Renal cortex interstitium (tissue), 11 donors: Measurements from ENCODE around the gene PDCD11. TPM values are rescaled to one million over a fixed set of nuclear protein-coding genes. Genes with fewer than 3 reads are reported as not detected.
A peak's percentile ranks its signal among the peaks of the same experiment; 100 is the strongest.

Experiments
- DNase-seq, 11 donors: peaks; one replicate each; pipeline ENCODE4 v3.0.0-alpha.2; 2013; ENCODE audit warnings: low read depth in 9 of 11, low spot score in 4 of 11; ENCODE audit errors: extremely low read depth in 1 of 11
- polyA plus RNA-seq, 3 donors: library from polyadenylated mRNA; unstranded; fragments of 120-200 nt; gene quantifications; one replicate each; pipeline ENCODE4 v1.2.1, GENCODE V29; 2013; ENCODE audit not compliant: insufficient read length in 3 of 3

Gene PDCD11
- polyA plus RNA-seq, 3 donors: 35.7 to 38.6 (median 36.7) TPM

DNA sequence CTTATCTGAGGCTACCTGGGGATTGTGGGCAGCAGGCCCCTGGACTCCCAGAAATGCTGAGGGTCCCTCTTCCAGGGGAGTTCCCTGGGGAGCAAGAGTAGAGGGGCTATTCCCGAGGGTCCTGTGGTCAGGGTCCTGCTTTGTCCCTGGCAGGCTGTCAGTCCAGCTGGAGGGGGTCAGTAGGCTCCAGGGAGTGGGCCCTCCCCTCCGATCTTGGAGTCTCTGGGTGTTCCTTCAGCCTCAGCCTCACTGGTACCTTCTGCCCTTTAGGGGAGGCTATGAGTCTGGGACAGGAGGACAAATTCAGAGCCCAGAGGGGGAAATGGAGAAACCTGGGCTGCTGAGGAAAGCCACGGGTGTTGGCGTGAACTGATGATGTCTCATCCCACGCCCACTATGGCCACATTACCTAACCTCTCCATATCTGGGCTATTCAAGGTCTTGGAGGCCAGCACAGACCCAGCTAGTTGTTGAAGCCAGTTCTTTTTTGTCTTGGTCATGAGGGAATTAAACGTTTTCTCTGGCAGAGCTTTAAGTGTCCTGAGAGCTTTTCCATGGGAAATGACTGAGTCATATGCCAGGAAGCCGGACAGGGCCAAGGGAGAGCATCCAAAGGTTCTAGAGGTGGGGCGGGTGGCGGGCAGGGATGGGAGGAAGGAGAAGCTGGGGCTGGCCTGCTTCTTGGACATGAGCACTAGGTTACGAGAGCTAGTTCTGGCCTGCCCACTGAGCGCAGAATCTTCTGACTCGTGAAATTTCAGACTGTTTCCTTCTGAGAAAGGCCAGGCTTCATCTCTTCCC, 49.5 kb downstream of the PDCD11 start:
- no peak for DNase-seq

DNA sequence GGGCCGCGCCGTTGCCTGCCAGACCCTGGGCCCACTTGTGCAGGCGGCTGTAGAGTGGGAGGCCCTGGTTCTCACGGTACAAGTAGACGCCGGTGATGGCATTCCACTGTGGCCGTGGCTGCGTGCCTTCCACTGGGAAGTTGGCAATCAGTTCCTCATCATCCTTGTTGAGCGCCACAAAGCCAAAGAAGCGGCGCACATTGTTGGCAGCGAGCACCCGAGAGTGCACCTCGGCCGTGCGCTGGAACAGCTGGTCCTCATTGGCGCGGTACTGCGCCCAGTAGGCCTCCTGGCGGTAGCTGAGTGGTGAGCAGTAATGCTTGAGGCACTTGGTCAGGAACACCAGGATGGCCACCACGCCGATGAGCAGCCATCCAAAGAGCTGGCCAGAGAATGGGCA, 50.8 kb downstream of the PDCD11 start:
- no peak for DNase-seq

DNA sequence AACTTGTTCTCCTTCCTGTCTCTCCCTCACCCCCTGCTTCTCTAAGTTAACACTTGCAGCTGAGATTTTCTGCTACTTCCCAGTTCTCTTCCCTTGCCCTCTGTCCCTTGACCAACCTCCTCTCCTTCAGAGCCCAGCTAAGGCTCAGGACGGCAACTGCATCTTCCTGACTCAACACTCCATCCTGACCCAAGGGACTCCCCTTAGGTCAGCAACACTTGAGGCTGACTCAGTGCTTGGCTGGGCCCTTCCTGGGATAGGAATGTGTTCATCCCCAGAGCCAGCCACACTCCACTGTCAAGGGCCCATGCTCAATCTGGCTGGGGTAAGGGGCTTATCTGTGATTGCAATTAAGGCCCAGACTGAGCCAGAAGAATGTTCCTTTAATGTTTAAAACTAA, 52.3 kb downstream of the PDCD11 start:
- DNase-seq: no peak

DNA sequence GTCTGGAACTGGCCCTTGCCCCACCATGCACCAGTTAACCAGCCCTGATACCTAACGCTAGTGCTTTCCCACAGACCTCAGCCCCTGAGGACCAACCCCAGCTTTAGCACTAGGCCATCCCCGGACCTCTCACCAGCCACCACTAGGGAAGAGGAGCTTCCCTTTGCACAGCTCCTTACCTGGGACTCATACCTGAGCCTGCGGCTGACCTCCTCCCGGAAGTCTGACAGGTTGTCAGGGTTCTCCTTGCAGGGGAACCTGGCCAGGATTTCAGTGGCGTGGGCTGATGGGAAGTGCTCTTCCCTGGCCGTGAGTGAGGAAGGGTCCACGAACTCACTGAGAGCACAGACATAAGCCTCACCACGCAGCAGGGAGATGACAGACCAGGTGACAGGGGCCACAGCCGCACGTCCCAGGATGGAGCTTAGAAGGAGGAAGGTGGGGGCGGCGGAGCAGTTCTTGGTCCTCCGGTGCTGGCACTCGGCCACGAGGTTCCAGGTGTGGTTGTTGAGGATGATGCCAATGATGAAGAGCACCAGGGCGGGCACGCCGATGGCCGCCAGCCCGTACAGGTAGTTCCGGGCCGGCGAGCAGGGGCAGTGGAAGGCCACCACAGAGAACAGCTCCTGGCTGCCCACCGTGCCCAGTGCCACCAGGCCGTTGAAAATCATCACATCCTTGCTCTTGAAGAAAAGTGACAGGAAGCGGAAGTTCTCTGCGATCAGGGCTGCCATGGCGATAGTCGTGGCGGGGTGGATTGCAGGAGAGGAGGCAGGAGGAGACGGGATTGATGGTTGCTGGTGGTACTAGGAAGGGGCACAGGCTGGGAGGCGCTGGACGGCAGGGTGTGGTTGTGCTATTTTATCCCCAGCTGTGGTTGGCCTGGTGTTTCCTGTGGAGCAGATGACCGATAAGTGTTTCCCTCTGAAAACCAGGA, 53.0 kb downstream of the PDCD11 start:
- no peak for DNase-seq

DNA sequence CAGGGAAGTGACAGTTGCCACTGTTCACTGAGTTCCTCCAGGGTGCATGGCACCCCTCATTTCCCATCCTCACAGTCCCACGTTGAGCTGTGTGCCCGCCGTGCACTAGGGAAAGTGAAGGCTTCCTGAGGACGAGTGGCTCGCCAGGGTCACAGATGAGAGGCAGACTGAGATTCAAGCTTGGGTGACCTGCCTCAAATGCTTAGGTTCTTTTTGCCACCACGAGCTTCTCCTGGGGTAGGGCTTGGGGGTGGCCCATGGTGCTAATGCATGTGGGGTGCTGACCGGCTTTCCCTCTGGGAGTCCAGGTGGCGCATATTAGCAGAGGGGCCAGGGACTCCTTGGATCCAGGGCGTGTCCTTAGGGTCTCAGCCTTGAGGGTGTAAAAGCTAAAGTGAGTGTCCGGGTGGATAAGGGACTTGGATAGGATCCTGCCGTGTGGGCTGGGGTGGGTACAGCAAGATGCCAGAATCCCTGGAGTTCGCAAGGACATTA, 53.8 kb downstream of the PDCD11 start:
- DNase-seq: no peak

DNA sequence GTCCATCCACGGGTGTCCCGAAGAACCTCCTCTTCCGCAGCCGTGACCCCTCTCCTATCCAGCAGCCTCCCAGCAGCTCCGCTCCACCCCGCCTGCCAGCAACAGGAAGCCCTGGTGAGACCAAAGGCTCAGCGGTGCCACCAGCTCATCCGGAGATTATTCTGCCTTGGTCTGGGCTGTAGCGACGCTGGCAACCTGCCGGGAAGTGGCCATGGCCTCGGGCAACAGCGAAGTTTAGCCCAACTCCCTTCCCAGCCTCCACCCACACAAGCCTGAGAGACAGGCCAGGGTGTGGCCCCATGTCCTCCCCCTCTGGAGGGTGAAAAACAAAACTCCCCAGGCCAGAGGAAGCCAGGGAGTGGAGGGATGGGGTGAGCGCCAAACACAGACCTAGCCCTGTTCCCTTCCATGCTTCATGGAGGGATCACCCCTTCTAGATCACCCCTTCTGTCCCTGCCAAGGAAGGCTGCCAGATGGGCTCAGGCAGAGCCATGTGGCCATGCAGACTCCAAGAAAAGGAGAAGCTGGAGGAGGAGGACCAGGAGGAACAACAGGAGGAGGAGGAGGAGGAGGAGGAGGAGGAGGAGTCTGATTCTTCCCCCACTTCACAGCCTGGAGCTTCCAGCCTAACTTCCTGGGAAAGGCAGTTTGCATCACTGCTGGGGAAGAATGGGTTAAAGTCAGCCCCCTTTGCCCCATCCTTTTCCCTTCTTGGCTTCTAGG, 54.8 kb downstream of the PDCD11 start:
- DNase-seq: no peak

DNA sequence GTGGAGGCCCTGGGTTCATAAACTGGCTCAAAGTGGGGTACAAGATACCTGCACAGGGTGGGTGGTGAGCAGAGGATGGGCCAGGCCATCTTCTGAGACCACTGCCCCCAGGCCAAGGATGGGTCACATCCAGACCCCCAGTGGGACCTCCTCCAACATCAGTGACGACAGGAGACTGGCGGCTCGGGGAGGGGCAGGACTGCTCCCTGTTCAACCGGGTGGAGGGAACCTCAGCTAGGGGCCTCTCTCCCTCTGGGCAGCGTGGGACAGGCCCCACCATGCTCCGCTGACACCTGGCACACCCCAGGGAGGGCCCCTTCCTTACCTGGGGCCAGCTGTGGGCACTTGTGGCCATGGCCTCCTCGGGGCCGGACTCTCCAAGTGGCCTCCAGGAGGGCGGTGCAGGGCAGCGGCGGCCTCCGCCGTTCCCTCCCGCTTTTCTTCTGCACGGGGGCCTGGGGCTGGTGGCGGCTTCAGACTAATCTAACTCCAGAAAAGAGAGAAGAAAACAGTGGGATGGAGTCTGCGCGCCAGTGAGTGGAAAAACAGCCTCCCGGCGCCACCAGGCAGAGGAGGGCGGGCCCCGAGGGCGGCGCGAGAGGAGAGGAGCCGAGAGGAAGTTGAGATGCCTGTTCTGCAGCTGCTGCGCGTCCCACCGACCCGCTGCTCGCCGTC, 55.5 kb downstream of the PDCD11 start, which contains the start of gene CALHM2:
TSS of gene CALHM2 (minus strand) at position 540 of the 675 bp plus-strand sequence. CDS start 2,429 bp downstream, outside the sequence.
- peak in 9 of 11 donors; percentile 31 to 67 (median 55) for DNase-seq

DNA sequence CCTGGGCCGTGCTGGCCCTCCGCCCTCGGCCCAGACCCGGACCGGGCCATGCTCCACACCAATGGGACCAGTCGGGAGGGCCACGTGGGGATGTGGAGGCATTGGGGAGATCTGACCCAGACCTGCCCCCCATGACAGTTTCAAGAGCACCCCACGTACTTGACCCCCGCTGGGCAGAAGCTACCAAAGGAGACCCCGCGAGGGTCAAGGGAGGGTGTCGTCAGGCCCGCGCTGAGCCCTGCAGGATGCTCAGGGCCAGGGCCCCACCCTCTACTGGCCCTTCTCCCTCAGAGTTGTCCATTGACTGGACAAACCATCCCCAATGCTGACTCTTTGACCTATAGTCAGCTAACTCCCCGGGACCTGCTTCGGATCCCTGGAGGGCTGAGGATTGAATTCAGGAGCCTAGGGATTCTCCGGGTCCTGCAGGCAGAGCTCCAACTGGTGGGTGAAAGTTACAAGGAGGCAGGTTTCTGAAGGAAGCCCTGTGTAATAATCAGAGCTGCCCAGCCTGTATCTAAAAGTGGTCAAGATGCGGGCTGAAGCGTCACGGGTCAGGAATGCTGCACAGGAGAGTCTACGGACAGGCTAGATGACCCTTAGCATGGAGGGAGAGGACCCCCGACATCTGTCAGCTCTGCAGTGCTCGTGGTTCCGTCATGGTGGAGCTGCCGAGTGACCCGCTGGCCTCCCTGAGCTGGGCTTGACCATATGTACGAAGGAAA, 56.2 kb downstream of the PDCD11 start:
- no peak for DNase-seq

DNA sequence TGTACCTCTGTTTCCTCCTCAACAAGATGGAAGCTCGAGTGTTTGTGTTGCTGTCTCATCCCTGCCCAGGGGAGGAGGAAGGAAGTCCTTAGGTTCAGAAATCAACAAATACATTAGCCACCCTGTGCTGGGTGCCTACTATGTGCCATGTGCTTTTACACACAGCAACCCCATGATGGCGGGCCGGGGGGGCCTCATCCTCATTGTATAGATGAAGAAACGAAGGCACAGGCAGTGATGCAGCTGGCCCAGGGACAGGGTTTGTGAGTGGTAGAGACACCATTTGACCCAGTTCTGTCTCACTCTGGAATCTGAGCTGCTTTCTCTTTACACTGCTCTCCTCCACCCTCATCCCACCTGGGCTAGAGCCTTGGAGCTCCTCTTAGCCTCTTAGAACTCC, 57.6 kb downstream of the PDCD11 start:
- DNase-seq: no peak

DNA sequence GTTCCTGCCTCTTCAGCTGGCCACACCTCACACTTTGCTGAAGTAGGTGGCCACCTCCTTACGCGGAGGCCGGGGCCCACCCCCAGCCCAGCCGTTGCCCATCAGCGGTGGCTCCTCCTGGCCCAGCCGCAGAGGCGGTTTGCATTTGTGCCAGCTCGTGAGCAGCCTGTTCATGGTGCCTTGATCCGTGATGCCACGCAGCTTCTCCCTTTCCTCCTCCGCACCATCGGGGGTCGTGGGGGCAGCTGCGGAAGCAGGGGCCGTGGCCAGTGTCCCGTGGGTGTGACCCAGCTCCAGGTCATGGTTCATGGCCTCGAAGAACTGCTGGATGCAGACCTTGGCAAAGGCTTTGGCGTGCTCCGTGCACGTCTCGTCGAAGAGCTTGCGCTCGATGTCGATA, 58.8 kb downstream of the PDCD11 start:
- DNase-seq: no peak

DNA sequence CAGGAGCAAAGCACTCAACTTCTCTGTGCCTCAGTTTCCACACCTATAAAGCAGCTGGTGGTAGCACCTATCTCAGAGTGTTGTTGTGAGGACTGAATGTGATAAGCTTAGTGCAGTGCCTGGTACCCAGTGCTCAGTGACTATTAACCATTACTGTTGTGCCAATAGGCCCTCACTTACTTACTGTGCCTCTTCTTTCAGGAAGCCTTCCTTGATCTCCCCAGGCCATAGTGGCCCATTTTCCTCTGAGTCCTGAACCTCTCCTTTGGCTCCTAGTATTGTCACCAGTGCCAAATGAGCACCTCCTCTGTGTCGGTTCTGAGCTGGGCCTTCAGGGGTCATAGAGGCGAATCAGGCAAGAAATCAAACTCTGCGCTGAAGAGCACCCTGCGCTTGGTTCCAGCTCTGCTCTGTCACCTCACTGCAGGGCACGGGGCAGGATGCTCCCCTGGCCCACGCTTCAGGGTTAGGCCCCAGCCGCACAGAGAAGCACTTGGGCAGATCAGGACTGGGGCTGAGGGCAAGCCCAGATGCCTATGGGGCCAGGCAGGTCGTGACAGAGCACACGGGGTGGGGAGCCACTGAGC, 59.7 kb downstream of the PDCD11 start:
- DNase-seq: no peak

DNA sequence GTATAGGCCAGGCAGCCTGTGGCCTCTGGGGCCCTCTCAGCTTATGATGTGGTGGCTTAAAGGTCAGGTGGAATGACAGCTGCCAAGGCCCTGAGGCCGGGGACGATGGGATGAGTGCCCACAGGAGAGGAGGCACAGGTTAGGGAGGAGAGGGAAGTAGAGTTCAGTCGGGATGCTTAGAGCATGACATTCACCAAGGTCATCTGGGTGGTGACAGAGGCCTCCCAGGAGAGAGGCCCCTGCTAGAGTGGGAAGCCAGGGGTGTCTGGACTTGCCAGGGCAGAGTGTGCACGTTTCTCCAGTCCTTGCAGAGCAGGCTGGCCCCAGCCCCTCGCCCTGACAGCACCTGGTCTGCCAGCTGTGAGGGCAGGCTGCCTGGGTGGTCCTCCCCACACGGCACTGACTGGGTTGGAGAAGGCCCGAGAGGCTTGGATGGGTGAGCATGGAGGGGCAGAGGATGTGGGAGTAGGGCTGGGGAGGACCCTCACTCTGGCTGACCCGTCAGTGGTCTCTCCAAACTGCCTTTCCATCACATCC, 60.8 kb downstream of the PDCD11 start:
- DNase-seq: no peak

DNA sequence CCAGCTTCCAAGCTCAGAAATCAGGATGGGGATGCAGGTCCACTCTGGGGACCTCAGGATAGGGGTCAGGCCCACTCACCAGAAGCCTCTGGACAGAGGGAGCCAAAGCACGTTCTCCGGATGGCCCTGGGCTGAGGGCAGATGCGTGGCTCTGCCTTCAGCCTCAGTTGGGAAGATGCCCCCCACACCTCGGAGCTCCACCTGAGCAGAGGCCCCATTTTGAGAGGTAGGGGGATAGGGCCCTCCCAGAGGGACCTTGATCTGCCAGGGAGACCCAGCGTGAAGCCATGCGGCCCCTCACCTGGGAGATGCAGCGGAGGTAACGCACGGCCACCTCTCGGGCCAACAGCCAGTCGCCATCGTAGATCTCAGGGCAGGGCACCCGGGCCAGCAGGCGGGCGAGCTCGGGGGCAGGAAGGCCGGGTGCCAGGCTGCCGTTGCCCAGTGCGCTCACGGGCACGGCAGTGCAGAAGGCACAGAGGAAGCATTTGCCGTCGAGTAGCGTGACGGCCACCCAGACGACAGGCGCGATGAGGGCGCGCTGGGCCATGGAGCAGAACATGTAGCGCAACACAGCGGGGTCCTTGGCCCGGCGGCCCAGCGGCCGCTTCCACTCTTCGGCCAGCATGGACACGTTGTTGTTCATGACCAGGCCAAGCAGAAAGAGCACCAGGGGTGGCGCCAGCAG, 61.6 kb downstream of the PDCD11 start:
- no peak for DNase-seq

DNA sequence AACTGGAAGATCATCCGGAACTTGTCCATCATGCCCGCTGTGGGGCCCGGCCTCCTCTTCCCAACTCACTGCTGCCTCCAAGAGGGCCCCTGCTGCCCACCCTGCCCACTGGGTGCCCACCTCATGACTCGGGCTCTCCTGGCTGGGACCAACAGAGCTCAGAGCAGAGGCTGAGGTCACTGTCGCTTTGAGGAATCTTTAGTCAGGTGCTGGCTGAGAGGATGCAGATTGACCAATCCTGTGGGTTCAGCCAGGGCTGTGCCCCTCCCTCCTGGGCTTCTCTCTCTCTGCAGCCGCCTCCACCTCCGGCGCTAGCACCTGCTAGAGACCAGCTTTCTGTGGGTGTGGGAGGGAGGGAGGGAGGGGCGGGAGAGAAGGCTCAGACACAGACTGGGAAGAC, 62.3 kb downstream of the PDCD11 start, which contains the start of gene CALHM1:
TSS of gene CALHM1 (minus strand) at position 181 of the 400 bp plus-strand sequence. CDS start at position 32, 149 bp downstream.
- DNase-seq: no peak

DNA sequence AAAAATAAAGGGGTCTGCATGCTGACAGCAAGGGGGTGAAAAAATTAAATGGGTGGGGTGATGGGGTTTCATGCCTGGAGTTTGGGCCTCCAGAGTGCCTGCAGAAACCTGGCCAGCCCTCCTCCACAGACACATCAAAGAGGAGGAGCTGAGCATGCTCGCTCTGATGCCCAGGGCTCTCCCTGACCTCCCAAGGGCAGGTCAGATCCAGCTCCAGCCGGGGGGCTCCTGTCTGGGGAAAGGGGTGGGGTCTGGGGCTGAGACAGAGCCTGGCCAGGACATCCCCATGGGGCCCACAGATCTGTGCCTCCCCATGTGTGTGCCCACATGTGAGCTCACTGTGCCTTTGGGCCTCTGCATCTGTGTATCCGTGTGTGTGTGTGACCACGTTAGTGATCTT, 63.2 kb downstream of the PDCD11 start:
- DNase-seq: no peak

DNA sequence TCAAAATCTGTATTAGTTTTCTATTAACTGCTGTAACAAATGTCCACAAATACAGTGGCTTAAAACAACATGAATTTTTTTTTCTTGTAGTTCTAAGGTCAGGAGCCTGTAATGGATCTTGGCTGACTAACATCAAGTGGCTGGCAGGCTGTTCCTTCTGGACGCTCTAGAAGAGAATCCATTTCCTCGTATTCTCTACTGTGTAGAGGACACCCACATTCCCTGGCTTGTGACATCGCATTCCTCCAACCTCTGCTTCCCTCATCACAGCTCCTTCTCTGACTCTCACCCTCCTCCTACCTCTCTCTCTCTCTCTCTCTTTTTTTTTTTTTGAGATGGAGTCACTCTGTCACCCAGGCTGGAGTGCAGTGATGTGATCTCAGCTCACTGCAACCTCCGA, 67.1 kb downstream of the PDCD11 start:
- DNase-seq: no peak
